GM12865 (cell line): ENCODE data around the gene THRAP3.

Experiments
- DNase-seq: peaks from one replicate; pipeline ENCODE4 v3.0.0; 2010; ENCODE audit warnings: low read depth
- H3K4me3 ChIP-seq: 2 replicates; pipeline ENCODE4 v1.5.1; 2011; ENCODE audit warnings: mild to moderate bottlenecking, low read depth, low read length, control low read depth
- CTCF ChIP-seq: IDR thresholded peaks from 2 replicates; pipeline ENCODE4 v1.5.1; 2011; ENCODE audit warnings: low read length, control low read depth, low read depth, inconsistent platforms; ENCODE audit not compliant: insufficient read depth; ENCODE audit errors: missing control alignments

The THRAP3 gene

GRCh38 chr1:36223996-36224536, at the start of gene THRAP3:
Gene THRAP3, plus strand, starts transcription at chr1:36224443. Its CDS starts 58,121 bp downstream, at chr1:36282564.
- no peak for TF ChIP-seq CTCF
- peak; percentile 100 for DNase-seq
- H3K4me3 ChIP-seq = peak within 1 kb of the TSS; percentile 66

GRCh38 chr1:36174713-36175112, 49.5 kb upstream of the THRAP3 start:
- TF ChIP-seq CTCF = no peak
- DNase-seq = no peak
- no peak overlapping the region for H3K4me3 ChIP-seq

GRCh38 chr1:36175137-36176095, 48.8 kb upstream of the THRAP3 start:
- DNase-seq = peak; percentile 59
- TF ChIP-seq CTCF = no peak
- H3K4me3 ChIP-seq = no peak overlapping the region

- no peak for TF ChIP-seq CTCF
- no peak for DNase-seq
- H3K4me3 ChIP-seq = no peak overlapping the region
Observed at GRCh38 chr1:36176106-36176949, 47.9 kb upstream of the THRAP3 start.

GRCh38 chr1:36177589-36178431, 46.4 kb upstream of the THRAP3 start:
- DNase-seq = no peak
- TF ChIP-seq CTCF = no peak

More at GRCh38 chr1:36177589-36178431, 46.4 kb upstream of the THRAP3 start:
- no peak overlapping the region for H3K4me3 ChIP-seq
